ENCODE measurements around the gene MTA3. TPM values are rescaled to one million over a fixed set of nuclear protein-coding genes. Genes with fewer than 3 reads are reported as not detected.

The MTA3 gene
- total RNA-seq, 2 experiments from 2014 or later = 27.0 to 30.9 TPM

DNA sequence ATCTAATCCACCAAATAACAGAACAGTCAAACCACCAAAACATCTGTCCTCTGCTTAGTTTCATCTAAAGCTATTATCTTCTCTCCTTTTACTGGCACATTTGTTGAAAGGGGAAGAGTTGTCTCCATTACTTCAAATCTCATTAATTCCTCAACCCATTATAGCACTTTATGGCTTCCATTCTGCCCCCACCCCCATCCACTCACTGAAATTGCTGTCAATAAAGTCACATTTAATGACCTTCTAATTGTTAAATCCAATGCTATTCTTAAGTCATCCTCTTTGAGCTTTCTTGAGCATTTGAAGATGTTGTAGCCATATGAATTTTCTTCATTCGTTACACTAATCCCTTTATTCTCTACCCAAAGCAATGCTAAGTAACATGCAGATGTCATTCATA, 190.3 kb downstream of the MTA3 start:
- Histone ChIP-seq H3K27ac (ENCODE audit: low read depth in 1 of 2, low read length in 2 of 2) (no peak overlapping the region), H3K27me3 (ENCODE audit: control insufficient read depth in 1 of 2, insufficient read depth in 2 of 2, low read length in 2 of 2) (no peaks in the 10 kb centered on the region), H3K36me3 (ENCODE audit: insufficient read depth, low read length) (peaks cover 9% of the 10 kb centered on the region), H3K9me3 (ENCODE audit: control insufficient read depth in 1 of 2, insufficient read depth in 1 of 2, low read length in 2 of 2) (peaks cover 0 to 5% of the 10 kb centered on the region in 2 experiments), H3K4me3 (ENCODE audit: low read length) (no peak overlapping the region), H3K4me1 (ENCODE audit: insufficient read depth, low read length) (no peaks in the 10 kb centered on the region)
- no peak overlapping the region for H3K27ac Mint-ChIP-seq
- DNase-seq = no peak
- no peaks in the 10 kb centered on the region for H3K9me3 Mint-ChIP-seq
- no peaks in the 10 kb centered on the region for H3K27me3 Mint-ChIP-seq
- intact Hi-C loops (cut with DNase I, micrococcal nuclease) = no loop called here
- H3K4me3 Mint-ChIP-seq = no peak overlapping the region
- peaks cover 32% of the 10 kb centered on the region for H3K36me3 Mint-ChIP-seq (ENCODE audit: low read depth)
- H3K4me1 Mint-ChIP-seq (ENCODE audit: low read depth) = no peaks in the 10 kb centered on the region
- ATAC-seq (ENCODE audit: poor library complexity) = no peak
- POLR2A ChIA-PET = no interaction called here
- no peak for TF ChIP-seq CTCF (IDR thresholded peaks at IDR 0.05)
- CTCF ChIA-PET = no interaction called here

DNA sequence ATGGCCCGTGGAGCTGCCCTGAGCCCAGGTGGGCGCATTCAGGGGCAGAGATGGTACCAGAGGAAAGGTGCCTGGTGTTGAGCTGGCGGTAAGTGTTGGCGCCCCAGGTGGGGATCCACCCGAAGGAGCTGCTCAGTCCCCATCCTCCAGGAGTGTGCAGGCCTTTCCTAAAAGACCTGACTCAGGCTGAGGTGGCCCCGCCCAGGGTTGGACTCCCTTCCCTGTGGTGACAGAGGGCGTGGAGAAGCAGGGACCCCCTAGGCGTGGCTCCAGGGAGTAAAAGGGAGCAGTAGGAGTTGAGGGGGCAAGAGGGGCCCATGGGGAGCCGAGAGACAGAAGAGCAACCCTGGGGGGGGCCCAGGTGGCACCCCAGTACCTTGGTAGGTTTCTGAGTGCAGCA, 193.1 kb downstream of the MTA3 start:
- intact Hi-C loops (cut with DNase I, micrococcal nuclease) = no loop called here
- Mint-ChIP-seq H3K4me3 (no peak overlapping the region), H3K36me3 (ENCODE audit: low read depth) (peaks cover 25% of the 10 kb centered on the region), H3K9me3 (no peaks in the 10 kb centered on the region), H3K4me1 (ENCODE audit: low read depth) (no peaks in the 10 kb centered on the region), H3K27ac (no peak overlapping the region), H3K27me3 (no peaks in the 10 kb centered on the region)
- no peak for TF ChIP-seq CTCF (IDR thresholded peaks at IDR 0.05)
- Histone ChIP-seq H3K36me3 (ENCODE audit: insufficient read depth, low read length) (no peaks in the 10 kb centered on the region), H3K4me1 (ENCODE audit: insufficient read depth, low read length) (no peaks in the 10 kb centered on the region), H3K9me3 (ENCODE audit: control insufficient read depth in 1 of 2, insufficient read depth in 1 of 2, low read length in 2 of 2) (peaks cover 0 to 5% of the 10 kb centered on the region in 2 experiments), H3K4me3 (ENCODE audit: low read length) (no peak overlapping the region), H3K27ac (ENCODE audit: low read depth in 1 of 2, low read length in 2 of 2) (no peak overlapping the region), H3K27me3 (ENCODE audit: control insufficient read depth in 1 of 2, insufficient read depth in 2 of 2, low read length in 2 of 2) (no peaks in the 10 kb centered on the region)
- CTCF ChIA-PET = no interaction called here
- DNase-seq (no peak), ATAC-seq (ENCODE audit: poor library complexity) (no peak)
- POLR2A ChIA-PET = no interaction called here

DNA sequence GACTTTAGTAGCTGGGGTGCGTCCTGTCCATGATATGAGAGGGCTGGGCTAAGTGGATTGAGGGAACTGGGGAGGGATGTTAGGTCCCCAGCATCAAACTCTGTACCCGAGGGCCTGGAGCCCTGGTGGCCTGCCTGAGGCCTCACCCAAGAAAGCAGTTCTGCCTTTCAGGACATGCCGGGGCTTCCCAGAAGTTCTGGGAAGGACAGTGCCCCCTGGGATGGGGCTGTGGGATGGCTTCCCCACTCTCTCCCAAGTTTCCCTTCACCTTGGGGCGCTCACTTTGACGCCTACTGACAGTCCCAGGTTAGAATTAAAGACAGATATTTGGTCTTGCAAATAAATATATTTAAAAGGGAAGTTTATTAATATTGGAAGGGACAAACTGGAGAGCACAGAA, 193.7 kb downstream of the MTA3 start:
- ATAC-seq (ENCODE audit: poor library complexity) (no peak), DNase-seq (no peak)
- H3K4me1 Mint-ChIP-seq (ENCODE audit: low read depth) = no peaks in the 10 kb centered on the region
- Histone ChIP-seq H3K27me3 (ENCODE audit: control insufficient read depth in 1 of 2, insufficient read depth in 2 of 2, low read length in 2 of 2) (no peaks in the 10 kb centered on the region), H3K36me3 (ENCODE audit: insufficient read depth, low read length) (no peaks in the 10 kb centered on the region), H3K27ac (ENCODE audit: low read depth in 1 of 2, low read length in 2 of 2) (no peak overlapping the region), H3K4me1 (ENCODE audit: insufficient read depth, low read length) (no peaks in the 10 kb centered on the region), H3K4me3 (ENCODE audit: low read length) (no peak overlapping the region), H3K9me3 (ENCODE audit: control insufficient read depth in 1 of 2, insufficient read depth in 1 of 2, low read length in 2 of 2) (peaks cover 0 to 5% of the 10 kb centered on the region in 2 experiments)
- no peaks in the 10 kb centered on the region for H3K27me3 Mint-ChIP-seq
- H3K9me3 Mint-ChIP-seq = no peaks in the 10 kb centered on the region
- intact Hi-C loops (cut with DNase I, micrococcal nuclease) = no loop called here
- no peak for TF ChIP-seq CTCF (IDR thresholded peaks at IDR 0.05)
- ChIA-PET POLR2A (no interaction called here), CTCF (no interaction called here)
- peaks cover 21% of the 10 kb centered on the region for H3K36me3 Mint-ChIP-seq (ENCODE audit: low read depth)
- H3K27ac Mint-ChIP-seq = no peak overlapping the region
- no peak overlapping the region for H3K4me3 Mint-ChIP-seq
